ENCODE results near the gene BLVRA. TPM values are rescaled to one million over a fixed set of nuclear protein-coding genes. Genes with fewer than 3 reads are reported as not detected.
"Not testable (repeated sequence)": the region's sequence is repeated elsewhere in the genome, so short reads cannot be mapped to it uniquely, and the experiment has no call there.

BLVRA gene
- total RNA-seq, 3 donors from 2014 or later, result 56.9 to 80.6 (median 62.9) TPM

DNA sequence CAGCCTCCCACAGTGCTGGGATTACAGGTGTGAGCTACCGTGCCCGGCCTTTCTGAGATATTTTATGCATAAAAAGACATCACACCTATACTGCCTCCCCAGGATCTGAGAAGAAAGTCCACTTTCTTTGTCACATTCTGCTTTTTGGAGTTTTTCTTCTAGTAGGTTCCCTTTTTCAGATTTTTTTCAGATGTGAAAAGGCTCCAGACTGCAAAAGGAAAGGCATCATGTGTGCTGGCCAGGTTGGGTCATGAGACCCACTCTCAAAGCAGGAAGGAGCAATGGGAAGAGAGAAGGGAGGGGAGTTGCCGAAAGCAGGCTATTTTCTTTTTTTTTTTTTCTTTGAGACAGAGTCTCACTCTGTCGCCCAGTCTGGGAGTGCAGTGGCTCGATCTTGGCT is 10.8 kb downstream of the BLVRA start:
- no peak for TF ChIP-seq POLR2AphosphoS5 (IDR thresholded peaks at IDR 0.05)
- no peak for TF ChIP-seq POLR2A (IDR thresholded peaks at IDR 0.05)
- TF ChIP-seq CTCF (IDR thresholded peaks at IDR 0.05), result no peak
- Histone ChIP-seq H3K4me3 (no peak overlapping the region), H3K9me3 (no peaks in the 10 kb centered on the region), H3K36me3 (no peaks in the 10 kb centered on the region), H3K27ac (no peak overlapping the region), H3K27me3 (no peaks in the 10 kb centered on the region), H3K4me1 (peaks cover 0 to 6% of the 10 kb centered on the region in 2 donors)
- intact Hi-C loops (cut with DNase I; ENCODE audit: low total_unique reads), result no loop called here
- no peak for DNase-seq (ENCODE audit: low spot score in 2 of 2)

GRCh38 chr7:43769791-43770465 is 11.4 kb downstream of the BLVRA start:
- Histone ChIP-seq H3K36me3 (no peaks in the 10 kb centered on the region), H3K9me3 (no peaks in the 10 kb centered on the region), H3K27me3 (no peaks in the 10 kb centered on the region), H3K4me3 (no peak overlapping the region), H3K4me1 (no peaks in the 10 kb centered on the region), H3K27ac (no peak overlapping the region)
- no peak for TF ChIP-seq CTCF (IDR thresholded peaks at IDR 0.05)
- TF ChIP-seq POLR2AphosphoS5 (IDR thresholded peaks at IDR 0.05), result no peak
- TF ChIP-seq POLR2A (IDR thresholded peaks at IDR 0.05), result no peak
- DNase-seq (ENCODE audit: low spot score in 2 of 2), result no peak
- intact Hi-C loops (cut with DNase I; ENCODE audit: low total_unique reads), result no loop called here

DNA sequence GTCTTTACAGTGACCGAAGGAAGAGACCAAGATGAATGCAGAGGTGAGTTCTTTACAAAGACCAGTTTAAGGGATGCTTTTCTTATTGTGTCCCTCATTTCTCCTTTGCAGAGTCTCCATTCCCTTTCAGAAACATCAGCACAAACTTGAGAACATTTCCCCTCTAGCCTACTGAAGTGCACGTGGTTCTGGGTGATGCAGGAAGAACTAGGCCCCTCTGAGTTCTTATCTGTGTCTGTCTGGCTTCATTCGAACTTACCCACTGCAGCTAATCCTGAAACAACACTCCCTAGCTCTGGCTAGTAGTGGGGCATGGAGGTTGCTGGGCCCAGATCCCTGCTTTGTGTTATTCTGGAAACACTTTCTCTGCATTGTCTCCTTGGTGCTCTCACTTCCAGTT is 12.6 kb downstream of the BLVRA start:
- no peaks in the 10 kb centered on the region for H3K36me3 ChIP-seq
- no peaks in the 10 kb centered on the region for H3K9me3 ChIP-seq
- no peak overlapping the region for H3K27ac ChIP-seq
- no peaks in the 10 kb centered on the region for H3K4me1 ChIP-seq
- intact Hi-C loops (cut with DNase I; ENCODE audit: low total_unique reads), result no loop called here
- no peaks in the 10 kb centered on the region for H3K27me3 ChIP-seq
- no peak overlapping the region for H3K4me3 ChIP-seq
- DNase-seq (ENCODE audit: low spot score in 2 of 2), result no peak
- TF ChIP-seq POLR2AphosphoS5 (IDR thresholded peaks at IDR 0.05), result no peak
- TF ChIP-seq POLR2A (IDR thresholded peaks at IDR 0.05), result no peak
- TF ChIP-seq CTCF (IDR thresholded peaks at IDR 0.05), result no peak

DNA sequence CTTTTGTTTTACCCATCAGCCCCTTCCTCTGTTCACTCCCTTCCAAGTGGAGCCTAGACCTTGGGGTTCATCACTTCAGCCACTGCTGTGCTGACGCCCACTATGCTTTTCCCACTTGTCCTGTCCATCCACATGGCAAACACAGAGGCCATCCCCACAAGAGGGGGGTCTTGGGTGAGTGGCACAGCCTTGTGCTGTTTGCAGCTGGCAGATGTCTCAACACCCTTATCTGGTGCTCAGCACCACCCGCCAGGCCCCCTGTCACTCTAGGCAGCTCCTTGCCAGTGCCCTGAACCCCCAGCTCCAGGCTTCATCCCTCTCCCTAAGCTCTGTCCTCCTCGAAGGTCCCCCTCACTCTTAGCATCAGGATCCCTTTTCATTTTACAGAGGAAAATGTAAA is 13.1 kb downstream of the BLVRA start:
- no peaks in the 10 kb centered on the region for H3K4me1 ChIP-seq
- TF ChIP-seq POLR2AphosphoS5 (IDR thresholded peaks at IDR 0.05) (no peak), POLR2A (IDR thresholded peaks at IDR 0.05) (no peak), CTCF (IDR thresholded peaks at IDR 0.05) (no peak)
- H3K4me3 ChIP-seq, result no peak overlapping the region
- H3K9me3 ChIP-seq, result no peaks in the 10 kb centered on the region
- no peaks in the 10 kb centered on the region for H3K36me3 ChIP-seq
- no peaks in the 10 kb centered on the region for H3K27me3 ChIP-seq
- intact Hi-C loops (cut with DNase I; ENCODE audit: low total_unique reads), result no loop called here
- no peak for DNase-seq (ENCODE audit: low spot score in 2 of 2)
- no peak overlapping the region for H3K27ac ChIP-seq

DNA sequence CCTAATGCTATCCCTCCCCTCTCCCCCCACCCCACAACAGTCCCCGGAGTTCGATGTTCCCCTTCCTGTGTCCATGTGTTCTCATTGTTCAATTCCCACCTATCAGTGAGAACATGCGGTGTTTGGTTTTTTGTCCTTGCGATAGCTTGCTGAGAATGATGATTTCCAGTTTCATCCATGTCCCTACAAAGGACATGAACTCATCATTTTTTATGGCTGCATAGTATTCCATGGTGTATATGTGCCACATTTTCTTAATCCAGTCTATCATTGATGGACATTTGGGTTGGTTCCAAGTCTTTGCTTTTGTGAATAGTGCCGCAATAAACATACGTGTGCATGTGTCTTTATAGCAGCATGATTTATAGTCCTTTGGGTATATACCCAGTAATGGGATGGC is 14.8 kb downstream of the BLVRA start:
- H3K27me3 ChIP-seq; H3K9me3 ChIP-seq; H3K36me3 ChIP-seq; H3K4me3 ChIP-seq; H3K27ac ChIP-seq; H3K4me1 ChIP-seq; intact Hi-C loops (cut with DNase I; ENCODE audit: low total_unique reads); DNase-seq (ENCODE audit: low spot score in 2 of 2): not testable (repeated sequence)

DNA sequence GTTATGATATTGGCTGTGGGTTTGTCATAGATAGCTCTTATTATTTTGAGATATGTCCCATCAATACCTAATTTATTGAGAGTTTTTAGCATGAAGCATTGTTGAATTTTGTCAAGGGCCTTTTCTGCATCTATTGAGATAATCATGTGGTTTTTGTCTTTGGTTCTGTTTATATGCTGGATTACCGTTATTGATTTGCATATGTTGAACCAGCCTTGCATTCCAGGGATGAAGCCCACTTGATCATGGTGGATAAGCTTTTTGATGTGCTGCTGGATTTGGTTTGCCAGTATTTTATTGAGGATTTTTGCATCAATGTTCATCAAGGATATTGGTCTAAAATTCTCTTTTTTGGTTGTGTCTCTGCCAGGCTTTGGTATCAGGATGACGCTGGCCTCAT is 16.8 kb downstream of the BLVRA start:
- H3K36me3 ChIP-seq; H3K9me3 ChIP-seq; intact Hi-C loops (cut with DNase I; ENCODE audit: low total_unique reads); DNase-seq (ENCODE audit: low spot score in 2 of 2); H3K4me3 ChIP-seq; H3K4me1 ChIP-seq; H3K27me3 ChIP-seq; H3K27ac ChIP-seq: not testable (repeated sequence)

- H3K27me3 ChIP-seq; intact Hi-C loops (cut with DNase I; ENCODE audit: low total_unique reads); DNase-seq (ENCODE audit: low spot score in 2 of 2): not testable (repeated sequence)
These were observed 20.0 kb downstream of the BLVRA start for GRCh38 chr7:43778293-43779044.

More at GRCh38 chr7:43778293-43779044, 20.0 kb downstream of the BLVRA start:
- H3K4me1 ChIP-seq, H3K4me3 ChIP-seq, H3K27ac ChIP-seq, H3K9me3 ChIP-seq, H3K36me3 ChIP-seq: not testable (repeated sequence)
